CD4-positive, alpha-beta T cell treated with Interleukin-6 at 100 ng/mL for 8 hours (primary cell): ENCODE measurements around the gene MPP2.
"Not testable (repeated sequence)": the region's sequence is repeated elsewhere in the genome, so short reads cannot be mapped to it uniquely, and the experiment has no call there.

Source experiments
- DNase-seq: peaks from one replicate; pipeline ENCODE4 v3.0.0-alpha.2; 2020; ENCODE audit warnings: mixed read lengths, low spot score

The MPP2 gene

GRCh38 chr17:43931062-43931571 is 23.8 kb upstream of the MPP2 start:
- no peak for DNase-seq

- no peak for DNase-seq
Measured at GRCh38 chr17:43928609-43929008, 21.3 kb upstream of the MPP2 start.

GRCh38 chr17:43927929-43928328 is 20.6 kb upstream of the MPP2 start:
- DNase-seq, result not testable (repeated sequence)

GRCh38 chr17:43927060-43927864 is 19.9 kb upstream of the MPP2 start:
- no peak for DNase-seq

GRCh38 chr17:43924558-43924957 is 17.2 kb upstream of the MPP2 start:
- DNase-seq, result no peak

- DNase-seq, result no peak
Measured at GRCh38 chr17:43920500-43921095, 13.3 kb upstream of the MPP2 start.

GRCh38 chr17:43918026-43918389 is 10.7 kb upstream of the MPP2 start:
- DNase-seq, result no peak

- DNase-seq, result peak; percentile 41
Measured at GRCh38 chr17:43917348-43918025, 10.2 kb upstream of the MPP2 start.

- DNase-seq, result no peak
Measured at GRCh38 chr17:43917016-43917347, 9.6 kb upstream of the MPP2 start.

GRCh38 chr17:43916385-43916784 is 9.0 kb upstream of the MPP2 start:
- DNase-seq, result no peak

- no peak for DNase-seq
Measured at GRCh38 chr17:43915559-43915958, 8.2 kb upstream of the MPP2 start.

- DNase-seq, result no peak
Measured at GRCh38 chr17:43914451-43914850, 7.1 kb upstream of the MPP2 start.

GRCh38 chr17:43913584-43913983 is 6.2 kb upstream of the MPP2 start:
- DNase-seq, result no peak

- no peak for DNase-seq
Measured at GRCh38 chr17:43912635-43913304, 5.4 kb upstream of the MPP2 start.

- no peak for DNase-seq
Measured at GRCh38 chr17:43911904-43912303, 4.6 kb upstream of the MPP2 start.

GRCh38 chr17:43909537-43910231 is 2.3 kb upstream of the MPP2 start:
- DNase-seq, result no peak

GRCh38 chr17:43907998-43908721 is 824 bp upstream of the MPP2 start:
- DNase-seq, result peak; percentile 58

- no peak for DNase-seq
Measured at GRCh38 chr17:43906951-43907424, 348 bp downstream of the MPP2 start.

GRCh38 chr17:43905985-43906852 is 1.1 kb downstream of the MPP2 start:
- peak; percentile 27 for DNase-seq

- DNase-seq, result no peak
Measured at GRCh38 chr17:43905400-43905984, 1.8 kb downstream of the MPP2 start.
